Measurements from ENCODE around the gene CDH13.

- TF ChIP-seq CTCF (conservative IDR thresholded peaks at IDR 0.05) (no peak), ZFX (IDR thresholded peaks at IDR 0.05) (no peak)
Observed at GRCh38 chr16:83201748-83202147, 575.0 kb downstream of the CDH13 start.
